WTC11 (cell line): ENCODE measurements around the gene MICAL2. TPM values are rescaled to one million over a fixed set of nuclear protein-coding genes. Genes with fewer than 3 reads are reported as not detected.

Source experiments
- ATAC-seq: fragments of 200-7000 bp; cut with Tn5 transposase; 2 replicates; pipeline ENCODE4 v1.10.0; 2021; ENCODE audit warnings: mild to moderate bottlenecking, moderate library complexity
- CTCF ChIA-PET: fragments of 300-600 bp; sonication (Branson Sonifier 250); formaldehyde crosslinking; loops from one replicate; lab custom pipeline; 2021; ENCODE audit warnings: antibody characterized with exemption; lab: Charles Lee
- POLR2A ChIA-PET: fragments of 350-600 bp; sonication (Branson Sonifier 250); formaldehyde crosslinking; loops from one replicate; lab custom pipeline; 2021; ENCODE audit warnings: antibody characterized with exemption; lab: Charles Lee
- DNase-seq: peaks from one replicate; pipeline ENCODE4 v3.0.0; 2021; ENCODE audit warnings: low spot score
- H3K27ac Mint-ChIP-seq: 2 replicates; pipeline ENCODE4 v1.8.0; 2021; ENCODE audit warnings: mixed read lengths
- H3K27me3 Mint-ChIP-seq: 2 replicates; pipeline ENCODE4 v1.8.0; 2021; ENCODE audit warnings: low read depth, mild to moderate bottlenecking, moderate library complexity, mixed read lengths
- H3K36me3 Mint-ChIP-seq: 2 replicates; pipeline ENCODE4 v1.8.0; 2021; ENCODE audit warnings: mixed read lengths
- H3K4me1 Mint-ChIP-seq: 2 replicates; pipeline ENCODE4 v1.8.0; 2022; ENCODE audit warnings: mixed read lengths
- H3K4me3 Mint-ChIP-seq: 2 replicates; pipeline ENCODE4 v1.8.0; 2021; ENCODE audit warnings: mild to moderate bottlenecking, moderate library complexity, mixed read lengths
- H3K9me3 Mint-ChIP-seq: 2 replicates; pipeline ENCODE4 v1.8.0; 2021; ENCODE audit warnings: mixed read lengths
- AFF4 ChIP-seq: sonication (generic); formaldehyde crosslinking; IDR thresholded peaks from 2 replicates; pipeline ENCODE4 v1.8.1; 2023; ENCODE audit warnings: mild to moderate bottlenecking, missing genetic modification reagents, borderline replicate concordance
- ATF2 ChIP-seq: sonication (generic); formaldehyde crosslinking; IDR thresholded peaks from 2 replicates; pipeline ENCODE4 v1.8.1; 2022; ENCODE audit warnings: low read depth, missing genetic modification reagents, borderline replicate concordance
- ESRRA ChIP-seq: sonication (generic); formaldehyde crosslinking; IDR thresholded peaks from 2 replicates; pipeline ENCODE4 v1.8.1; 2022; ENCODE audit warnings: mild to moderate bottlenecking, missing genetic modification reagents, borderline replicate concordance
- FOXJ3 ChIP-seq: sonication (generic); formaldehyde crosslinking; IDR thresholded peaks from 2 replicates; pipeline ENCODE4 v1.9.0; 2021; ENCODE audit warnings: missing genetic modification reagents, mild to moderate bottlenecking, borderline replicate concordance
- IRF2 ChIP-seq: sonication (generic); formaldehyde crosslinking; IDR thresholded peaks from 2 replicates; pipeline ENCODE4 v1.8.0; 2022; ENCODE audit warnings: low read depth, missing genetic modification reagents, borderline replicate concordance
- JUN ChIP-seq: sonication (generic); formaldehyde crosslinking; IDR thresholded peaks from 2 replicates; pipeline ENCODE4 v1.8.0; 2023; ENCODE audit warnings: mild to moderate bottlenecking, missing genetic modification reagents
- MLX ChIP-seq: sonication (generic); formaldehyde crosslinking; IDR thresholded peaks from 2 replicates; pipeline ENCODE4 v1.8.1; 2023; ENCODE audit warnings: mild to moderate bottlenecking, missing genetic modification reagents, moderate library complexity
- SP1 ChIP-seq: sonication (generic); formaldehyde crosslinking; conservative IDR thresholded peaks from 2 replicates; pipeline ENCODE4 v1.8.1; 2022; ENCODE audit warnings: missing genetic modification reagents
- TP53 ChIP-seq: sonication (generic); formaldehyde crosslinking; IDR thresholded peaks from 2 replicates; pipeline ENCODE4 v1.8.1; 2023; ENCODE audit warnings: mild to moderate bottlenecking, missing genetic modification reagents
- ZNF138 ChIP-seq: sonication (generic); formaldehyde crosslinking; conservative IDR thresholded peaks from 2 replicates; pipeline ENCODE4 v1.8.1; 2022; ENCODE audit warnings: mild to moderate bottlenecking, moderate library complexity, missing genetic modification reagents
- ZNF219 ChIP-seq: sonication (generic); formaldehyde crosslinking; IDR thresholded peaks from 2 replicates; pipeline ENCODE4 v1.8.0; 2023; ENCODE audit warnings: missing genetic modification reagents, mild to moderate bottlenecking, borderline replicate concordance
- ZNF317 ChIP-seq: sonication (generic); formaldehyde crosslinking; IDR thresholded peaks from 2 replicates; pipeline ENCODE4 v1.8.1; 2023; ENCODE audit warnings: low read depth, mild to moderate bottlenecking, moderate library complexity, missing genetic modification reagents, borderline replicate concordance
- ZNF425 ChIP-seq: fragments of 250-450 bp; sonication (Bioruptor Pico); conservative IDR thresholded peaks from 2 replicates; pipeline ENCODE4 v1.9.0; 2021; ENCODE audit warnings: mild to moderate bottlenecking
- ZSCAN18 ChIP-seq: fragments of 250-450 bp; sonication (Bioruptor Pico); IDR thresholded peaks from 2 replicates; pipeline ENCODE4 v2.1.2; 2022; ENCODE audit warnings: mild to moderate bottlenecking, moderate library complexity
- total RNA-seq: library from RNA; stranded (reverse); gene quantifications from 3 replicates; pipeline ENCODE4 v1.2.3, GENCODE V29; 2021

MICAL2 gene
- total RNA-seq, 1 experiment from 2014 or later, result 3.1 TPM

- no peak for TF ChIP-seq ZSCAN18
- TF ChIP-seq ESRRA, result no peak
Measured at GRCh38 chr11:12118949-12119348, 8.6 kb downstream of the MICAL2 start (continued).

- H3K9me3 Mint-ChIP-seq, result no peaks in the 10 kb centered on the region
- POLR2A ChIA-PET, result no interaction called here
- H3K27ac Mint-ChIP-seq, result no peak overlapping the region
- TF ChIP-seq TP53 (CRISPR knock-in tag) (no peak), ZNF219 (CRISPR knock-in tag) (no peak), ZNF425 (CRISPR knock-in tag) (no peak), ZNF317 (CRISPR knock-in tag) (no peak), AFF4 (CRISPR knock-in tag) (no peak), IRF2 (CRISPR knock-in tag) (no peak), ATF2 (CRISPR knock-in tag) (no peak), JUN (CRISPR knock-in tag) (no peak)
- H3K4me1 Mint-ChIP-seq, result peaks cover 6% of the 10 kb centered on the region
- CTCF ChIA-PET, result interaction anchor here (1.0 to 1.3 kb wide), 2 partner anchors 21 to 25 kb away, joined by 4 to 5 read pairs; no protein-coding TSS in a partner anchor
- ATAC-seq (no peak), DNase-seq (no peak)
- H3K27me3 Mint-ChIP-seq, result peaks cover 5% of the 10 kb centered on the region; the same call in 1 of the 2 replicates
- no peak overlapping the region for H3K4me3 Mint-ChIP-seq
- no peaks in the 10 kb centered on the region for H3K36me3 Mint-ChIP-seq
Measured at GRCh38 chr11:12119502-12119901, 9.1 kb downstream of the MICAL2 start.

- Mint-ChIP-seq H3K27me3 (peaks cover 8% of the 10 kb centered on the region; the same call in 1 of the 2 replicates), H3K27ac (no peak overlapping the region), H3K36me3 (no peaks in the 10 kb centered on the region), H3K4me3 (no peak overlapping the region), H3K4me1 (peaks cover 9% of the 10 kb centered on the region), H3K9me3 (no peaks in the 10 kb centered on the region)
- ATAC-seq, result no peak
- DNase-seq, result no peak
- POLR2A ChIA-PET, result interaction anchor here (1.1 kb wide), 1 partner anchor 9 kb away, joined by 3 read pairs; no protein-coding TSS in a partner anchor
- CTCF ChIA-PET, result interaction anchor here (0.6 to 2.3 kb wide), 6 partner anchors 9 to 168 kb away, joined by 3 to 8 read pairs (median 4); partner anchors contain the start of gene MICAL2
- no peak for TF ChIP-seq ZSCAN18
- TF ChIP-seq MLX (CRISPR knock-in tag), result no peak
- TF ChIP-seq ZNF138, result no peak
- no peak for TF ChIP-seq AFF4 (CRISPR knock-in tag)
- TF ChIP-seq SP1 (CRISPR knock-in tag), result no peak
- TF ChIP-seq FOXJ3 (CRISPR knock-in tag), result no peak
Measured at GRCh38 chr11:12120031-12121008, 9.9 kb downstream of the MICAL2 start.
